ENCODE measurements around the gene TFAP2D.

Gene TFAP2D

GRCh38 chr6:50819466-50819903 lies 106.2 kb downstream of the TFAP2D start:
- DNase-seq (ENCODE audit: low read depth), result no peak

DNA sequence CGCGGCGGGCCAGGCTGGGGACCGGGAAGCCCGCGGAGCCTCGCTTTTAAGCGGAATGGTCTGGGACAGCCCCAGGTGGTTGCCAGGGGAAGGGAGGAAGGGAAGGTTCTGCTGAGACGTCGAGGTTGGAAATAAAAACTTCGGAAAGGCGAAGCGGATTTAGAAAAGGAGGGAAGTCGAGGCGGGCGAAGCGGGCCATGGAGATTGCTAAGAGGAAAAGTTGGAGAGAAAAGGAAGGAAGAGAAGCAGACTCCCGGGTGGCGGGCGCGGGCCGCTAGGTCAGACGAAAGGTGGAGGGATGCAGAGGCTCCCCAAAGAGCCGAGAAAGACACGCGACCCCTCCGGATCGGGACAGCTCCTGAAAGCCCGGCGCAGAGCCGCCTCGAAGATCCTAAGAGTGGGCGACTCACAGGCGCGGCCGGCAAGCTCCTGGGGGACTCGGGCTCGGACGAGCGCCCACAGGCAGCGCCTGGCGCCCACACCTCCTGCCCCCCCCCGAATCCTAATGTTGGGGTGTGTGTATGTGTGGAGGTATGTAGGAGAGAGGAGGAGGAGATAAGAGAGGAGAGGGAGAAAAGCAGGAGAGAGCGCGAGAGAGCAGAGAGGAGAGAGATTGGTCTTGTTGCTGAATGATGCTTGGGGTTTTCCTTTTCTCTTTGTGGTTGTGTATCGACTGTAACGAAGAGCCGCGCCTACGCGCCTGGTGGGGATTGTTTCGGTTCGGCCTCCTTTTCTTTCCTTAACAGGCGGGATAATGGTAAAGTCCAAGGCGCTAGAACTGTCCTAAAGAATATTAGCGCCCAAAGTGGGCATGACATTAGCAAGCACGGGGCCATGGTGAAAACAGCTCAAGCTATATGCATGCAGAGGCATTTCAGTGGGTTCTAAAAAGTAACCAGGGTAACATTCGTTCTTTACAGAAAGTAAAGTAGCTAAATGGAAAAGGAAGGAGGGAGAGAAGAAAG lies 106.9 kb downstream of the TFAP2D start:
- no peak for DNase-seq (ENCODE audit: low read depth)

DNA sequence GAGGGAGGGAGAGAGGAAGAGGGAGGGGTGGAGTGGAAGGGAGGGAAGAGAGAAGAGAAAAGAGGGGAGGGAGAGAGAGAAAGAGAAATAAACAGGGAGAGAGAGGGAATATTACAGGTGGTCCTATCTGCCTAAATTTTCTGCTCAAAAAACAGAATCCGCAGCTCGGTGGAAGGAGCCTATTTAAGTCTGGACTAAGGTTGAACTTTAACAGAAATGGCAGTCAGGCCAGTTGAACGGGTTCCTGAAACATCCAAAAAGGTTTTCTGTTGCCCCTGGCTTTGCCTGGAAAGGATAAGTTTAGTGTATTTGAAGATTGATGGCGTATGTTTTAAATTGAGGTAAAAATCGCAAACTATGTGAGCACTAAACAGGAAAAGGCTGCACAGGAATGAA lies 107.5 kb downstream of the TFAP2D start:
- DNase-seq (ENCODE audit: low read depth), result no peak

DNA sequence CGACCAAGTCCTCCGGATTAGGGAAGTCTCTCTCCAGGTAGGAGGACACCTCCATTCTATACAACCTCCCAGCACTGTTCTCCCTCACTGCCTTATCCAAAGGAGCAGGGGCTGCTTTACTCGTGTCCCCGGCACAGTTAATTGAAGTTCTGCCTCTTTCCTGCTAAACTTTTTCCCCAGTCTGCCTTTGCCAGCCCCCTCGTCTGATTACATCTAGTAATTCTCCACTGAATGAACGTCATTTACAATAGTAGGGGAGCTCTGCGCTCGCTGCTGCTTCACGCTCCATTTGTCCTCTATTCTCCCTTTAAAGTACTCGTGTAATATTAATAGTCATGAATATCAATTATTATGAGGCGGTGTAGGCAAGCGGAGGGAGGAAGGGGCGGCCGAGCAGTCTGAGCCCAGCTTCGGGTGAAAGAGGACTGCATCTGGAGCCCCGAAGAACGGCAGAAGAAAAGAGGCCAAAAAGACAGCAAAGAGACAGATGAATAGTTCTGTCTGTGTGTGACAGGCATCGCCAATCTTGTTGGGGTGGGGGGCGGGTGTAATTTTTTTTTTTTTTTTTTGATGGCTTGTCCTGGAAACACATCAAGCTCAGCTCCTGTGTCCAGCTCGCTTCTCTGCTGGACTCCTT lies 108.2 kb downstream of the TFAP2D start:
- DNase-seq (ENCODE audit: low read depth), result no peak

- DNase-seq (ENCODE audit: low read depth), result no peak
Observed at GRCh38 chr6:50822078-50822476, 108.8 kb downstream of the TFAP2D start.
